B cell (primary cell): ENCODE measurements around the gene SLC7A1. TPM values are rescaled to one million over a fixed set of nuclear protein-coding genes. Genes with fewer than 3 reads are reported as not detected.

Experiments used
- ATAC-seq: fragments of 200-7000 bp; cut with Tn5 transposase; one replicate; pipeline ENCODE4 v1.10.0; 2021; ENCODE audit warnings: low read depth, mild to moderate bottlenecking, moderate number of reproducible peaks, moderate library complexity
- CTCF ChIA-PET: fragments of 350-600 bp; sonication (Branson Sonifier 250); formaldehyde crosslinking; loops from one replicate; lab custom pipeline; 2021; ENCODE audit warnings: antibody characterized with exemption, inconsistent platforms; lab: Charles Lee
- POLR2A ChIA-PET: fragments of 350-600 bp; sonication (Branson Sonifier 250); formaldehyde crosslinking; loops from one replicate; lab custom pipeline; 2021; ENCODE audit warnings: antibody characterized with exemption; lab: Charles Lee
- DNase-seq: peaks from one replicate; pipeline ENCODE4 v3.0.0; 2013
- H2AFZ ChIP-seq: 2 replicates; pipeline ENCODE4 v1.6.1; 2012; ENCODE audit warnings: mild to moderate bottlenecking, low read depth, low read length; ENCODE audit not compliant: insufficient read depth, poor library complexity, severe bottlenecking
- H3K27ac ChIP-seq, 2 donors: 1 replicate in 1 of 2; 2 replicates in 1 of 2; pipeline ENCODE4 v1.5.1; 2012 to 2013; ENCODE audit warnings: low read length in 2 of 2, mild to moderate bottlenecking in 2 of 2, moderate library complexity in 1 of 2
- H3K27me3 ChIP-seq, 4 experiments: fragments of 200-600 bp in 1 of 4; sonication (generic) in 1 of 4; replicated peaks in 1 of 4; 1 replicate in 2 of 4; 2 replicates in 2 of 4; pipeline versions ENCODE4 v1.6.1 to v1.7.0; 2013 to 2016; ENCODE audit warnings: low read length in 3 of 4, mild to moderate bottlenecking in 2 of 4, mixed read lengths in 1 of 4, moderate library complexity in 1 of 4; ENCODE audit not compliant: insufficient read depth in 4 of 4, control insufficient read depth in 3 of 4; ENCODE audit errors: control extremely low read depth in 1 of 4
- H3K36me3 ChIP-seq, 2 experiments: replicated peaks in 1 of 2; 1 replicate in 1 of 2; 2 replicates in 1 of 2; pipeline versions ENCODE4 v1.6.1 to v1.7.1; 2013; ENCODE audit warnings: low read length in 1 of 2; ENCODE audit not compliant: insufficient read depth in 2 of 2, control insufficient read depth in 1 of 2; ENCODE audit errors: control extremely low read depth in 1 of 2, extremely low read depth in 1 of 2
- H3K4me1 ChIP-seq, 2 donors: fragments of 200-600 bp in 1 of 2; sonication (generic) in 1 of 2; 1 replicate in 1 of 2; 2 replicates in 1 of 2; pipeline versions ENCODE4 v1.5.1 to v1.6.1; 2013 to 2017; ENCODE audit warnings: low read length in 2 of 2; ENCODE audit not compliant: control insufficient read depth in 2 of 2, insufficient read depth in 2 of 2
- H3K4me2 ChIP-seq: replicated peaks from 2 replicates; pipeline ENCODE3; 2012; ENCODE audit warnings: mild to moderate bottlenecking, low read depth, low read length; ENCODE audit not compliant: poor library complexity, severe bottlenecking
- H3K4me3 ChIP-seq, 5 experiments: fragments of 200-600 bp in 1 of 5; sonication (generic) in 1 of 5; 1 replicate in 3 of 5; 2 replicates in 2 of 5; pipeline versions ENCODE4 v1.5.1 to v1.7.0; 2011 to 2016; ENCODE audit warnings: low read length in 4 of 5, mild to moderate bottlenecking in 4 of 5, low read depth in 2 of 5, control low read depth in 1 of 5, moderate library complexity in 1 of 5; ENCODE audit not compliant: insufficient read depth in 1 of 5; ENCODE audit errors: control extremely low read depth in 1 of 5, extremely low read depth in 1 of 5
- H3K79me2 ChIP-seq: fragments of 200-600 bp; sonication (generic); one replicate; pipeline ENCODE4 v1.6.0; 2016; ENCODE audit warnings: low read length; ENCODE audit not compliant: control insufficient read depth, insufficient read depth
- H3K9ac ChIP-seq: fragments of 200-600 bp; sonication (generic); 2 replicates; pipeline ENCODE4 v1.6.1; 2017; ENCODE audit warnings: mild to moderate bottlenecking, low read length, moderate library complexity
- H3K9me3 ChIP-seq, 3 donors: one replicate each; pipeline versions ENCODE4 v1.6.1 to v1.7.1; 2013; ENCODE audit warnings: low read length in 2 of 3; ENCODE audit not compliant: control insufficient read depth in 2 of 3, insufficient read depth in 1 of 3; ENCODE audit errors: control extremely low read depth in 1 of 3
- H4K20me1 ChIP-seq: 2 replicates; pipeline ENCODE4 v1.6.0; 2012; ENCODE audit warnings: mild to moderate bottlenecking, low read length; ENCODE audit not compliant: insufficient read depth, control insufficient read depth, poor library complexity, severe bottlenecking
- H3K27ac Mint-ChIP-seq: one replicate; pipeline ENCODE4 v1.8.0; 2021; ENCODE audit warnings: mixed read lengths
- H3K27me3 Mint-ChIP-seq: one replicate; pipeline ENCODE4 v1.8.0; 2021; ENCODE audit warnings: mixed read lengths
- H3K4me1 Mint-ChIP-seq: one replicate; pipeline ENCODE4 v1.8.0; 2021; ENCODE audit warnings: mixed read lengths
- H3K4me3 Mint-ChIP-seq: one replicate; pipeline ENCODE4 v1.8.0; 2021; ENCODE audit warnings: mixed read lengths
- H3K9me3 Mint-ChIP-seq: one replicate; pipeline ENCODE4 v1.8.0; 2022; ENCODE audit warnings: mixed read lengths; ENCODE audit not compliant: insufficient read depth
- EZH2 ChIP-seq: IDR thresholded peaks from 2 replicates; pipeline ENCODE4 v1.6.1; 2012; ENCODE audit warnings: borderline replicate concordance, low read depth, mild to moderate bottlenecking, moderate library complexity, low read length; ENCODE audit not compliant: insufficient read depth, poor library complexity, severe bottlenecking
- WGBS: methylation state at CpG from one replicate; pipeline ENCODE4 v1.1.5; 2013; ENCODE audit warnings: missing lambda C conversion rate; ENCODE audit not compliant: insufficient coverage; 5-methylcytosine and 5-hydroxymethylcytosine counted together
- intact Hi-C: fragments of 100-400 bp; cut with micrococcal nuclease; formaldehyde crosslinking; loops from one replicate; pipeline ENCODE4 v1.10.0; 2022
- polyA plus RNA-seq: library from polyadenylated mRNA; depleted of rRNA; stranded (reverse); fragments of >200 nt; gene quantifications from 2 replicates; pipeline ENCODE4 v1.2.3, GENCODE V29; 2012
- total RNA-seq, 2 donors: library from RNA; stranded (reverse); fragments of 120-200 nt in 1 of 2; gene quantifications; 1 replicate in 1 of 2; 2 replicates in 1 of 2; pipeline versions ENCODE4 v1.2.3 to v1.2.4, GENCODE V29; 2013 to 2022
- TF ChIP-seq, protein P1 (sequence below): fragments of 200-600 bp; IDR thresholded peaks from one replicate; pipeline ENCODE4 v1.8.0; 2022; ENCODE audit warnings: antibody characterized with exemption, mild to moderate bottlenecking

Gene SLC7A1
- total and polyA plus RNA-seq, 2 donors (not counting 1 experiment from before 2014, with no cell fraction given) = 3.3 to 23.1 TPM

DNA sequence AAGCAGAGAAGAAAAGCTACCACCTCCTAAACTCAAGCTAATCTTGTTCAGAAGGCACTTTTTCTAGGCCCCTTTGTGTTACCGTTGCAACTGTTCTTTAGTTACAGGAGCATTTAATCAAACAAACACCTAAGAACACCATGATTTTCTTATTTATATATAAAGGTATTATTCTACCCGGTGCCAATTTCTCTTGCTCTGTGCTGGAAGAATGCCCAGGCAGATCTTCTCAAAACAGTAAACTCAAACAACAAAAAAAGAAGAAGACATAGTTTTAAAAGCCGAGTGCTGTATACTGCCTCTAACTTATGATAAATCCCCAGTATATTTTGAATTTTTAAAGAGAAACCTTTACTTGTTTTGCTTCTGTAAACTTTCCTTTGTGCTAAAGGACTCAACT, 20.4 kb downstream of the SLC7A1 start:
- no CpG with 5 or more reads among the region's 3 CpGs for WGBS
- Histone ChIP-seq H3K36me3 (no peaks in the 10 kb centered on the region), H2AFZ (no peak overlapping the region), H3K4me2 (no peak overlapping the region), H3K4me1 (peaks cover 5 to 11% of the 10 kb centered on the region in 2 donors), H3K9me3 (no peaks in the 10 kb centered on the region), H3K27ac (no peak overlapping the region), H3K79me2 (peaks cover 82% of the 10 kb centered on the region), H3K9ac (no peak overlapping the region), H3K4me3 (no peak overlapping the region), H3K27me3 (no peaks in the 10 kb centered on the region), H4K20me1 (peaks cover 6% of the 10 kb centered on the region)
- intact Hi-C loops = no loop called here
- POLR2A ChIA-PET = no interaction called here
- CTCF ChIA-PET = interaction anchor here (0.9 to 2.3 kb wide), 2 partner anchors 10 to 11 kb away, joined by 4 to 6 read pairs; no protein-coding TSS in a partner anchor
- DNase-seq = no peak
- Mint-ChIP-seq H3K27me3 (no peaks in the 10 kb centered on the region), H3K27ac (no peak overlapping the region), H3K4me3 (no peak overlapping the region), H3K9me3 (no peaks in the 10 kb centered on the region), H3K4me1 (peaks cover 18% of the 10 kb centered on the region)
- no peak for ATAC-seq
- TF ChIP-seq EZH2 = no peak
- TF ChIP-seq, protein P1, sequence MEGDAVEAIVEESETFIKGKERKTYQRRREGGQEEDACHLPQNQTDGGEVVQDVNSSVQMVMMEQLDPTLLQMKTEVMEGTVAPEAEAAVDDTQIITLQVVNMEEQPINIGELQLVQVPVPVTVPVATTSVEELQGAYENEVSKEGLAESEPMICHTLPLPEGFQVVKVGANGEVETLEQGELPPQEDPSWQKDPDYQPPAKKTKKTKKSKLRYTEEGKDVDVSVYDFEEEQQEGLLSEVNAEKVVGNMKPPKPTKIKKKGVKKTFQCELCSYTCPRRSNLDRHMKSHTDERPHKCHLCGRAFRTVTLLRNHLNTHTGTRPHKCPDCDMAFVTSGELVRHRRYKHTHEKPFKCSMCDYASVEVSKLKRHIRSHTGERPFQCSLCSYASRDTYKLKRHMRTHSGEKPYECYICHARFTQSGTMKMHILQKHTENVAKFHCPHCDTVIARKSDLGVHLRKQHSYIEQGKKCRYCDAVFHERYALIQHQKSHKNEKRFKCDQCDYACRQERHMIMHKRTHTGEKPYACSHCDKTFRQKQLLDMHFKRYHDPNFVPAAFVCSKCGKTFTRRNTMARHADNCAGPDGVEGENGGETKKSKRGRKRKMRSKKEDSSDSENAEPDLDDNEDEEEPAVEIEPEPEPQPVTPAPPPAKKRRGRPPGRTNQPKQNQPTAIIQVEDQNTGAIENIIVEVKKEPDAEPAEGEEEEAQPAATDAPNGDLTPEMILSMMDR = no peak

DNA sequence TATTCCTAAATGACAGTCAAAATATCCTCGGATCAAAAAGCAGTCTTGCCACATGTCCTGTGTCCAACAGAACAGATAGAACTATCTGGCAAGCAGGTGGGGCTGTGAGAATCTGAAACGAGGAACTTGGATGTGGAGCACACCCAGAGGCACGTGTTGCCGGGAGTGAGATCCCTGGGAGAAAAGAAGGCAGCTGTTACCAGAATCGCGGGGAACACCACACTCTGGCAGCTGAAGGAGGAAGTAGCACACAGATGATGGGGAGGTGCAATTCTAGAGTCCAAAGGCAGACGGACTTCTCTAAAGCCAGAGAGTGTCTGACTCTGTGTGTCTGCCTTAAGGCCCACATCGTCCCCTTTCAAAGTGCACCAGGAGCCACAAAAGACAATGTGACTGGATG, 22.3 kb downstream of the SLC7A1 start:
- Histone ChIP-seq H3K9me3 (no peaks in the 10 kb centered on the region), H4K20me1 (peaks cover 6% of the 10 kb centered on the region), H3K36me3 (no peaks in the 10 kb centered on the region), H2AFZ (no peak overlapping the region), H3K27ac (no peak overlapping the region), H3K4me3 (no peak overlapping the region), H3K79me2 (peaks cover 82% of the 10 kb centered on the region), H3K27me3 (no peaks in the 10 kb centered on the region), H3K9ac (no peak overlapping the region), H3K4me1 (peaks cover 5 to 11% of the 10 kb centered on the region in 2 donors), H3K4me2 (peak overlapping the region; percentile 11)
- peak; percentile 28 for DNase-seq
- peak; percentile 28 for ATAC-seq
- intact Hi-C loops = no loop called here
- no peaks in the 10 kb centered on the region for H3K9me3 Mint-ChIP-seq
- ChIA-PET POLR2A (no interaction called here), CTCF (interaction anchor here (2.3 kb wide), 1 partner anchor 13 kb away, joined by 6 read pairs; no protein-coding TSS in a partner anchor)
- no peak overlapping the region for H3K4me3 Mint-ChIP-seq
- WGBS = 20% methylated on average over 6 of the region's 8 CpGs
- no peak for TF ChIP-seq EZH2
- TF ChIP-seq, protein P1 = no peak
- no peaks in the 10 kb centered on the region for H3K27me3 Mint-ChIP-seq
- peak overlapping the region; percentile 47 for H3K27ac Mint-ChIP-seq
- peaks cover 19% of the 10 kb centered on the region for H3K4me1 Mint-ChIP-seq
